DMS114 treated with DMSO at 0.1 percent for 48 hours (cell line): ENCODE data around the gene ABCE1.

ENCODE experiments used
- DNase-seq: peaks from one replicate; lab custom pipeline; 2025; ENCODE audit not compliant: unreplicated experiment; lab: John Stamatoyannopoulos, UW

The ABCE1 gene

DNA sequence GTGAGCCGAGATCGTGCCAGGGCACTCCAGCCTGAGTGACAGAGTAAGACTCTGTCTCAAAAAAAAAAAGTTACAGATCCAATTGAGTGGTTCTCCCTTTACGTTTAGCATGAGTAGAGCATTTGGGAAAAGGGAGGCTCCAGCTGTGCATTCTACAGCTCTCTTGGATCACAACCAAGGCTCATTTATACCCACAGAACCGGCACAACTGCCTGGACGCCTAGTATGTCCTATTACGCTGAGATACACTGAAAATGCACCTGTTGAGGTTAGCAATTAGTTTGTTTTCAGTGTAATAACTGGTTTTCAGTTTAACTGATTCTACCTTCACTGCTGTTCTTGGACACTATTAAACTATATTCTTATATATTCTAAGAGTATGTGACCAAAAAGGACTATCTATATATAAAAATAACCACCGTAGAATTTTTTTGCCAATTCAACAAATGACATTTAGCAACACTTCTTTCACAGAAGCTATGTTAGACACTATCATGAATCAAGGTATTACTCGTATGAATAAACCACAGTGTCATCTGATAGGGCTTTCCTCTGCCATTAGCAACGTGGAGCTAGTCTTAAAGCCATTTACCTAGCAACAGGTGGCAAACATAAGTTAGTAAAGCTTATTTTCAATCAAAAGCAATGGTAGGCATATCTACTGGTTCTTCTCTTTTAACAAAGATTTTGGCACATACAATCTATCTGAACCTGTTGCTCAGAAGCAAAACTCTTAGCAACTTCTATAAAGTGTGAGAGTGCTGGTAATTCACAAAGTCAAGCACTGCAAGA is 78.7 kb downstream of the ABCE1 start:
- no peak for DNase-seq

DNA sequence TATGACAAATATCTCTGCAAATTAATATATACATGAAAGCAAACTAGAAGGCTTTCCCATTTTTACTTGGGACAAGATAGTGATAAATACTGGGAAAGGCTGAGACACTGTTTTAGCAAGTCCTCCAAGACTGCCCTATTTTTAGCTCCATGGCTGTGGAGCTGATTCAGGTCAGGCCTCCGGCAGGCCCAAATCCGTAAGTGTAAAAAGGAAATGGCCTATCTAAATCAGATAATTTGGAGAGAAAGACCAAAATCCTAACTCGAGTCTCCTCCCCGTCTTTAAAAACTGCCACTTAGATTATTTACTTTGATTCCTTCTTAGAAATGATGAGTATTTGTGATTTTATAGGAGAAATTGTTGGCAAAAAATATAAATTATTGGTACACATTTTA is 79.4 kb downstream of the ABCE1 start:
- no peak for DNase-seq

DNA sequence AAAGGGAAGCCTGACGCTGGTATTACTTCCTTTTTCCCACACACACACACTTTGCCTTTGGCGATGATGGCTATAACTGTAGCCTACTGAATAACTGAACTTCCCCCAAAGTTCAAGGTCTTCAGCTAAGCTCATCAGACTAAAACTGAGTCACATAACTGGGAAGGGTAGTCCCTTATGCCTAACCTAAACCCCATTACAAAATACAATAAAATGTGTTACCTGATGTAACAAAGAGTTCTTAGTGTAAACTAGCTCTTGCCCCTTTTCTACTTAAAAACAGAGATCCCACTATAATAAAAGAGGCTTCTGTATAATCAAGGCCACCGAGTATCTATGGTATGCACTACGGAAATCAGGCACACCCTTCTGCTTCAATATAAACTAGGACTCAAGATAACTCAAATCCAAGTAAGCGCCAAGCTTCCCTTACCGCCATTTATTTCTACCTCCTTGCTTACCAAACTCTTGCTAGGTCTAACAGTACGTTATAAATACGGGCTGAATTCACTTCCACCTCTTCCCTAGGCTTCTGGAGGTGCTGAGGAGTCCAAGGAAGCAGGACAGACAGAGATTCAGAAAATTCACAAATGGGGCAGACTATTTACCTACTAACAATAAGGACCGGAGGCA is 79.9 kb downstream of the ABCE1 start:
- no peak for DNase-seq

DNA sequence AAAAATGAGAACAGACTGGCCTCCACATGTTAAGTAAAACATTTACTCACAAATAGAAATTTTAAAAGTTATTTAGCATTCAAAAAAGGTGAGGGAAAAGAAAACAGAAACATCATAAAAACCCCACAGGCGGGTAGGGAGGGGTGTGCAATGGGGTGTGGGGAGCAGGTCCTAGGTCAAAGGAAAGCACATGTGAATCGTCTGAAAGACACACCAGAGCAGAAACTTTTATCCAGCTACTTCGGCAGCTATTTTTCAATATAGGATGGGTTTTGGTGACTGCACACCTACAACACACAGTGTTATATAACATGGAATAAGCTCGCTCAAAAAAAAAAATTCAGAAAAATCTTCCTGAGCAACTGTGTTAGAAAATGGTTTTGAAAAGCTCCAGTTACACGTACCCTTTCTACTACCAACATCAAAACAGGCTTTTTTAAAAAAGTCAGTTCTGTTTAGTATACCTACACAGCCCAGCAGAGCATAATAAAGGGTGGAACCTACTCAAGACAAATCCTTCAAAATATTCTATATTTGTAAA is 80.7 kb downstream of the ABCE1 start:
- DNase-seq, result no peak
